Neuronal stem cell (in vitro differentiated cells): Measurements from ENCODE around the gene LYPLA2.
A peak's percentile ranks its signal among the peaks of the same experiment; 100 is the strongest.

Experiments used
- DNase-seq: peaks from one replicate; pipeline ENCODE4 v3.0.0-alpha.2; 2013; ENCODE audit warnings: low spot score
- H2AFZ ChIP-seq: one replicate; pipeline ENCODE4 v1.6.1; 2013; ENCODE audit warnings: mild to moderate bottlenecking, low read length, inconsistent platforms
- H2AK5ac ChIP-seq: 2 replicates; pipeline ENCODE4 v1.6.1; 2013; ENCODE audit warnings: low read depth, mild to moderate bottlenecking, inconsistent platforms, low read length, moderate library complexity, mixed read lengths
- H2BK120ac ChIP-seq: 2 replicates; pipeline ENCODE4 v1.6.1; 2013; ENCODE audit warnings: low read depth, mild to moderate bottlenecking, inconsistent platforms, low read length, moderate library complexity, mixed read lengths
- H2BK12ac ChIP-seq: one replicate; pipeline ENCODE4 v1.6.1; 2013; ENCODE audit warnings: low read length, inconsistent platforms
- H2BK15ac ChIP-seq: 2 replicates; pipeline ENCODE4 v1.6.1; 2013; ENCODE audit warnings: mild to moderate bottlenecking, low read length, inconsistent platforms, mixed read lengths
- H2BK5ac ChIP-seq: one replicate; pipeline ENCODE4 v1.6.1; 2013; ENCODE audit warnings: inconsistent platforms, mild to moderate bottlenecking, low read length, moderate library complexity
- H3K14ac ChIP-seq: one replicate; pipeline ENCODE4 v1.6.1; 2013; ENCODE audit warnings: low read length, inconsistent platforms
- H3K18ac ChIP-seq: 2 replicates; pipeline ENCODE4 v1.6.1; 2013; ENCODE audit warnings: low read length, inconsistent platforms
- H3K23ac ChIP-seq: 2 replicates; pipeline ENCODE4 v1.6.1; 2013; ENCODE audit warnings: low read depth, mild to moderate bottlenecking, mixed read lengths, low read length, inconsistent platforms; ENCODE audit not compliant: poor library complexity
- H3K27ac ChIP-seq: replicated peaks from 3 replicates; pipeline ENCODE4 v1.5.1; 2013; ENCODE audit warnings: low read length, inconsistent platforms
- H3K27me3 ChIP-seq, 3 experiments: 2 replicates each; pipeline ENCODE4 v1.6.1; 2013; ENCODE audit warnings: low read length in 3 of 3, mild to moderate bottlenecking in 2 of 3, inconsistent platforms in 1 of 3, low read depth in 1 of 3, mixed read lengths in 1 of 3, moderate library complexity in 1 of 3; ENCODE audit not compliant: control insufficient read depth in 3 of 3, insufficient read depth in 3 of 3
- H3K36me3 ChIP-seq, 2 donors: replicated peaks in 1 of 2; 2 replicates each; pipeline ENCODE4 v1.6.1; 2013; ENCODE audit warnings: low read length in 2 of 2; ENCODE audit not compliant: control insufficient read depth in 2 of 2, insufficient read depth in 2 of 2
- H3K4ac ChIP-seq: 2 replicates; pipeline ENCODE4 v1.6.1; 2013; ENCODE audit warnings: inconsistent platforms, mild to moderate bottlenecking, low read length, moderate library complexity
- H3K4me1 ChIP-seq, 2 donors: 1 replicate in 1 of 2; 2 replicates in 1 of 2; pipeline ENCODE4 v1.6.1; 2013; ENCODE audit warnings: low read length in 2 of 2, low read depth in 1 of 2; ENCODE audit not compliant: control insufficient read depth in 2 of 2, insufficient read depth in 1 of 2
- H3K4me2 ChIP-seq: one replicate; pipeline ENCODE4 v1.6.1; 2013; ENCODE audit warnings: mild to moderate bottlenecking, low read length, inconsistent platforms; ENCODE audit not compliant: insufficient read depth, poor library complexity, severe bottlenecking
- H3K4me3 ChIP-seq, 2 donors: 2 replicates each; pipeline ENCODE4 v1.5.1; 2013; ENCODE audit warnings: low read length in 2 of 2, mild to moderate bottlenecking in 2 of 2, inconsistent platforms in 1 of 2, moderate library complexity in 1 of 2
- H3K79me1 ChIP-seq: one replicate; pipeline ENCODE4 v1.6.1; 2013; ENCODE audit warnings: low read depth, mild to moderate bottlenecking, inconsistent platforms, low read length, moderate library complexity
- H3K9ac ChIP-seq: one replicate; pipeline ENCODE4 v1.6.1; 2013; ENCODE audit warnings: mild to moderate bottlenecking, low read depth, low read length, inconsistent platforms; ENCODE audit not compliant: poor library complexity
- H3K9me3 ChIP-seq, 2 donors: replicated peaks in 1 of 2; 2 replicates each; pipeline versions ENCODE3 to v1.6.1; 2013; ENCODE audit warnings: low read length in 2 of 2, mild to moderate bottlenecking in 2 of 2, inconsistent platforms in 1 of 2, low read depth in 1 of 2, mixed read lengths in 1 of 2, moderate library complexity in 1 of 2; ENCODE audit not compliant: control insufficient read depth in 2 of 2, insufficient read depth in 1 of 2
- H4K8ac ChIP-seq: one replicate; pipeline ENCODE4 v1.6.1; 2013; ENCODE audit warnings: low read depth, mild to moderate bottlenecking, inconsistent platforms, low read length, moderate library complexity
- H4K91ac ChIP-seq: one replicate; pipeline ENCODE4 v1.6.1; 2013; ENCODE audit warnings: low read length, low read depth, mild to moderate bottlenecking, inconsistent platforms; ENCODE audit not compliant: poor library complexity
- WGBS, 2 donors: extraction: QIAGEN DNeasy Blood & Tissue Kit; methylation state at CpG; one replicate each; pipeline ENCODE4 v1.1.7; 2013; ENCODE audit warnings: missing lambda C conversion rate in 2 of 2, mixed read lengths in 1 of 2; ENCODE audit not compliant: insufficient read length in 2 of 2, insufficient replicate concordance in 1 of 2; ENCODE audit errors: extremely low coverage in 2 of 2; 5-methylcytosine and 5-hydroxymethylcytosine counted together

Gene LYPLA2

GRCh38 chr1:23759277-23759676, 31.7 kb upstream of the LYPLA2 start:
- Histone ChIP-seq H2BK120ac (no peak overlapping the region), H2BK5ac (no peak overlapping the region), H3K23ac (no peak overlapping the region), H3K36me3 (peaks cover 40 to 98% of the 10 kb centered on the region in 2 donors), H3K4me2 (no peak overlapping the region), H3K9me3 (no peaks in the 10 kb centered on the region), H3K14ac (no peak overlapping the region), H3K79me1 (no peaks in the 10 kb centered on the region), H4K91ac (no peak overlapping the region), H3K4me3 (no peak overlapping the region), H2BK12ac (no peak overlapping the region), H3K27ac (no peak overlapping the region), H2BK15ac (no peak overlapping the region), H3K4ac (no peak overlapping the region), H2AFZ (no peak overlapping the region), H3K18ac (no peak overlapping the region), H4K8ac (no peak overlapping the region), H2AK5ac (no peak overlapping the region), H3K9ac (no peak overlapping the region), H3K27me3 (no peaks in the 10 kb centered on the region), H3K4me1 (peaks cover 0 to 10% of the 10 kb centered on the region in 2 donors)
- DNase-seq = no peak
- no CpG with 5 or more reads among the region's 4 CpGs for WGBS, 2 donors

DNA sequence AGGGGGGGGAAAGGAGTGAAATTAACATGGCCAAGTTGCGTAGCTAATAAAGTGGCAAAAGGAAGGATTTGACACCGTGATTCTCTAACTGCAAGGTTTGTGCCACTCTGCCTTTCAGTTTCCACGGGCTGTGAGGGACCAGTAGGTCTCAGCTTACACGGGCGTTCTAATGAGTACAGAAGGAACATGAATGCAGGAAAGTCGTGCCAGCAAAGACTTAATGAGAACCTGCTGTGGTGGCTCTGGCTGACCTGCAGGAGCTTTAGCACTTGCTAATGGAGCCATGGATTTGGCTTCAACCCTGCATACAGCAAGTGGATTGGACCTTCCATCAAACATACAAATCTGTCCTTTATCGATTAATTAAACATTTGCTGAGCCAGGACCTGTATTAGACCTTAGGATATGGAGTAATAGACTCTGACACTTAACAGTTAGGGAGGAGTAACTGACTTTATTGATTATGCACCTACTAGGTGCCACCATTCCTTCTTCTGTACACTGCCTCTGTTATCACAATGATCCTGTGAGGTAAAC, 27.8 kb upstream of the LYPLA2 start:
- Histone ChIP-seq H3K9me3 (no peaks in the 10 kb centered on the region), H3K36me3 (peaks cover 25 to 82% of the 10 kb centered on the region in 2 donors), H2BK15ac (no peak overlapping the region), H3K79me1 (no peaks in the 10 kb centered on the region), H3K27me3 (no peaks in the 10 kb centered on the region), H3K4ac (no peak overlapping the region), H2BK120ac (no peak overlapping the region), H2BK5ac (no peak overlapping the region), H3K23ac (no peak overlapping the region), H2AK5ac (no peak overlapping the region), H3K9ac (no peak overlapping the region), H4K91ac (no peak overlapping the region), H2AFZ (no peak overlapping the region), H4K8ac (no peak overlapping the region), H3K18ac (no peak overlapping the region), H3K14ac (no peak overlapping the region), H3K4me2 (no peak overlapping the region), H3K27ac (no peak overlapping the region), H2BK12ac (no peak overlapping the region), H3K4me1 (peaks cover 0 to 10% of the 10 kb centered on the region in 2 donors), H3K4me3 (no peak overlapping the region)
- WGBS, 2 donors = no CpG with 5 or more reads among the region's 7 CpGs
- DNase-seq = no peak

- no peak overlapping the region for H2AFZ ChIP-seq
- H3K79me1 ChIP-seq = no peaks in the 10 kb centered on the region
- H3K9me3 ChIP-seq = no peaks in the 10 kb centered on the region
- H2BK120ac ChIP-seq = no peak overlapping the region
- WGBS, 2 donors = no CpG with 5 or more reads among the region's 5 CpGs
- H3K4ac ChIP-seq = no peak overlapping the region
- no peak overlapping the region for H3K4me2 ChIP-seq
- H4K91ac ChIP-seq = no peak overlapping the region
- H2BK15ac ChIP-seq = no peak overlapping the region
- no peak for DNase-seq
- no peak overlapping the region for H2BK5ac ChIP-seq
- H3K27me3 ChIP-seq = no peaks in the 10 kb centered on the region
- H2BK12ac ChIP-seq = no peak overlapping the region
- H3K18ac ChIP-seq = no peak overlapping the region
- H2AK5ac ChIP-seq = no peak overlapping the region
- no peak overlapping the region for H3K27ac ChIP-seq
- H3K14ac ChIP-seq = no peak overlapping the region
- H3K4me1 ChIP-seq = no peaks in the 10 kb centered on the region
- H3K36me3 ChIP-seq = peaks cover 7 to 54% of the 10 kb centered on the region in 2 donors
- H3K4me3 ChIP-seq = no peak overlapping the region
- no peak overlapping the region for H3K9ac ChIP-seq
- no peak overlapping the region for H4K8ac ChIP-seq
- H3K23ac ChIP-seq = no peak overlapping the region
Measured at GRCh38 chr1:23768733-23769132, 22.2 kb upstream of the LYPLA2 start.

DNA sequence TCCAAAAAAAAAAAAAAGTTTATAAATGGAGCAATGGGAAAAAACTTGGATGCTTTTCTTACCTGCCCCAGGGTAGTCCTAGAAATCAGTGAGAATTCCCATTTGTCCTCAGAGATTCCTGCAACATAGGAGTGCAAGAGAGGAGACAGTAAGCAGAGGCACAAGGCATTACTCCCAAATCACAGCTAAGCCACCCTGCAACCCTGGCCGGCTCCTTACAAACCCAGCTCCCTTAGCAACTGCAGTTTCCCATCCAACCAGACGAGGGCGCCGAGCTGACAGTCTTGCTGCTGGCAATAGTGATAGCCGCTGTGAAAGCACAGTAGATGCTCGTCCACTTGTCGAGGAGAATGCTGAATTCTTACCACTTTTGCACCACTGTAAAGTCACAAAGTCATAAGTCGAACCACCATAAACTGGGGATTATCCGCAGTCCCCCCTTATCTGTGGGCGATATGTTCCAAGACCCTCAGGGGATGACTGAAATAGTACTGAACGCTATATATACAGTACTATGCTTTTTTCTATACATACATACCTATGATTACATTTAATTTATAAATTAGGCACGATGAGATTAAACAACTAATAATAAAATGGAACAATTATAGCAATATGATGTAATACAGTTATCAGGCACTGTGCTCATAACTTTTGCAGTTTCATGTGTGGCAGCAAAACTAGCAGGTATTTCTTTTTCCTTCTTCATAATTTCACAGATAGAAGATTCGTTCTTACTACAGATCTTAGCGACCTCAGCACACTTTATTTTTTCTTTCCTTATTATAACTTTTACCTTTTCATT, 18.7 kb upstream of the LYPLA2 start:
- Histone ChIP-seq H3K27ac (no peak overlapping the region), H3K9me3 (no peaks in the 10 kb centered on the region), H3K9ac (no peak overlapping the region), H3K14ac (no peak overlapping the region), H3K36me3 (peaks cover 3 to 35% of the 10 kb centered on the region in 2 donors), H2AK5ac (no peak overlapping the region), H3K27me3 (no peaks in the 10 kb centered on the region), H2BK5ac (no peak overlapping the region), H2AFZ (no peak overlapping the region), H3K18ac (no peak overlapping the region), H3K79me1 (no peaks in the 10 kb centered on the region), H3K4me3 (no peak overlapping the region), H3K4me2 (no peak overlapping the region), H4K91ac (no peak overlapping the region), H2BK12ac (no peak overlapping the region), H4K8ac (no peak overlapping the region), H3K4ac (no peak overlapping the region), H3K23ac (no peak overlapping the region), H2BK15ac (no peak overlapping the region), H3K4me1 (no peaks in the 10 kb centered on the region), H2BK120ac (no peak overlapping the region)
- DNase-seq = peak; percentile 78
- WGBS, 2 donors = no CpG with 5 or more reads among the region's 14 CpGs
